ENCODE measurements around the gene VEGFB. TPM values are rescaled to one million over a fixed set of nuclear protein-coding genes. Genes with fewer than 3 reads are reported as not detected.

Gene VEGFB
- total RNA-seq, 1 donor, result 17.3 TPM

Other genes with a start within 250 kb of the VEGFB start
- 32.6 and 36.7 TPM in 2 replicates for gene OTUB1, start 248.1 kb upstream of the VEGFB start, total RNA-seq
- under 0.01 and 0.11 TPM in 2 replicates for gene FLRT1, start 198.7 kb upstream of the VEGFB start, total RNA-seq
- gene MACROD1, start 68.5 kb upstream of the VEGFB start, total RNA-seq, result 12.3 and 13.9 TPM in 2 replicates
- 84.9 and 87.6 TPM in 2 replicates for gene STIP1, start 48.4 kb upstream of the VEGFB start, total RNA-seq
- 1.0 and 1.2 TPM in 2 replicates for gene FERMT3, start 27.9 kb upstream of the VEGFB start, total RNA-seq
- 20.8 and 29.8 TPM in 2 replicates for gene TRPT1, start 8.4 kb upstream of the VEGFB start, total RNA-seq
- gene NUDT22, start 8.3 kb upstream of the VEGFB start, total RNA-seq, result 35.0 and 35.9 TPM in 2 replicates
- 9.1 and 11.8 TPM in 2 replicates for gene DNAJC4, start 4.0 kb upstream of the VEGFB start, total RNA-seq
- gene FKBP2, start 6.5 kb downstream of the VEGFB start, total RNA-seq, result 32.5 and 35.7 TPM in 2 replicates
- gene PPP1R14B, start 12.4 kb downstream of the VEGFB start, total RNA-seq, result 104 and 126 TPM in 2 replicates
- gene PLCB3, start 16.9 kb downstream of the VEGFB start, total RNA-seq, result 19.5 and 20.3 TPM in 2 replicates
- gene BAD, start 50.1 kb downstream of the VEGFB start, total RNA-seq, result 61.0 and 65.3 TPM in 2 replicates
- gene GPR137, start 51.3 kb downstream of the VEGFB start, total RNA-seq, result 10.6 and 11.1 TPM in 2 replicates
- 0.11 TPM in 1 of 2 replicates, not detected in the other for gene KCNK4, start 56.7 kb downstream of the VEGFB start, total RNA-seq
- 0.13 TPM in 1 of 2 replicates, not detected in the other for gene CATSPERZ, start 65.8 kb downstream of the VEGFB start, total RNA-seq
- gene ESRRA, start 70.9 kb downstream of the VEGFB start, total RNA-seq, result 17.6 and 18.7 TPM in 2 replicates
- gene TRMT112, start 83.0 kb downstream of the VEGFB start, total RNA-seq, result 109 and 165 TPM in 2 replicates
- 218 and 224 TPM in 2 replicates for gene PRDX5, start 83.5 kb downstream of the VEGFB start, total RNA-seq
- gene CCDC88B, start 105.6 kb downstream of the VEGFB start, total RNA-seq, result 0.26 and 0.86 TPM in 2 replicates
- gene RPS6KA4, start 124.6 kb downstream of the VEGFB start, total RNA-seq, result 26.3 and 38.2 TPM in 2 replicates